PFSK-1 (cell line): ENCODE results near the gene KREMEN1.

Source experiments
- POLR2AphosphoS5 ChIP-seq: IDR thresholded peaks from 2 replicates; pipeline ENCODE4 v1.6.1; 2012; ENCODE audit warnings: low read depth, mild to moderate bottlenecking, control low read depth, low read length, moderate library complexity
- TAF1 ChIP-seq: IDR thresholded peaks from 2 replicates; pipeline ENCODE4 v1.6.1; 2012; ENCODE audit warnings: low read length, control low read depth, borderline replicate concordance; ENCODE audit not compliant: insufficient read depth

- TF ChIP-seq POLR2AphosphoS5: no peak
- no peak for TF ChIP-seq TAF1
These were observed 40.5 kb downstream of the KREMEN1 start for GRCh38 chr22:29113319-29113718.
